A673 (cell line): Measurements from ENCODE around the gene MIPOL1. TPM values are rescaled to one million over a fixed set of nuclear protein-coding genes. Genes with fewer than 3 reads are reported as not detected.

ENCODE experiments used
- BruUV-seq: library from RNA; stranded (reverse); fragments of 400-500 nt; replicated peaks from 2 replicates; lab custom pipeline; 2021; lab: Mats Ljungman, UMichigan
- CTCF ChIA-PET: fragments of 300-600 bp; sonication (Branson Sonifier 250); formaldehyde crosslinking; loops from one replicate; lab custom pipeline; 2022; ENCODE audit warnings: antibody characterized with exemption; lab: Charles Lee
- POLR2A ChIA-PET: fragments of 300-600 bp; sonication (Branson Sonifier 250); formaldehyde crosslinking; loops from one replicate; lab custom pipeline; 2022; ENCODE audit warnings: antibody characterized with exemption; ENCODE audit not compliant: low non-redundant PET; lab: Charles Lee
- DNase-seq: peaks from one replicate; pipeline ENCODE4 v3.0.0-alpha.2; 2015; ENCODE audit warnings: low spot score
- H3K27ac ChIP-seq: fragments of 200-600 bp; sonication (generic); 2 replicates; pipeline ENCODE4 v1.5.1; 2016; ENCODE audit warnings: mixed run types, low read depth, mild to moderate bottlenecking, mixed read lengths, antibody characterized with exemption, low read length; ENCODE audit not compliant: poor library complexity, severe bottlenecking
- H3K27me3 ChIP-seq: fragments of 200-600 bp; sonication (generic); replicated peaks from 2 replicates; pipeline ENCODE4 v1.6.1; 2017; ENCODE audit warnings: mixed run types, low read depth, mild to moderate bottlenecking, mixed read lengths, antibody characterized with exemption, low read length; ENCODE audit not compliant: insufficient read depth, poor library complexity
- H3K36me3 ChIP-seq: fragments of 200-600 bp; sonication (generic); 2 replicates; pipeline ENCODE4 v1.6.1; 2016; ENCODE audit warnings: mixed run types, mild to moderate bottlenecking, mixed read lengths, antibody characterized with exemption, low read length; ENCODE audit not compliant: insufficient read depth, poor library complexity, severe bottlenecking
- H3K4me1 ChIP-seq: fragments of 200-600 bp; sonication (generic); 2 replicates; pipeline ENCODE4 v1.6.1; 2017; ENCODE audit warnings: mixed run types, mild to moderate bottlenecking, mixed read lengths, antibody characterized with exemption, low read length; ENCODE audit not compliant: insufficient read depth, poor library complexity, severe bottlenecking
- H3K4me3 ChIP-seq: fragments of 200-600 bp; sonication (generic); 2 replicates; pipeline ENCODE4 v1.5.1; 2016; ENCODE audit warnings: low read depth, mixed run types, mild to moderate bottlenecking, mixed read lengths, low read length; ENCODE audit not compliant: poor library complexity, severe bottlenecking
- H3K9me3 ChIP-seq: fragments of 200-600 bp; sonication (generic); 2 replicates; pipeline ENCODE4 v1.6.1; 2016; ENCODE audit warnings: mixed run types, low read depth, mild to moderate bottlenecking, mixed read lengths, antibody characterized with exemption, low read length; ENCODE audit not compliant: poor library complexity, severe bottlenecking
- EZH2 ChIP-seq: fragments of 200-600 bp; sonication (generic); IDR thresholded peaks from 2 replicates; pipeline ENCODE4 v1.6.1; 2017; ENCODE audit warnings: borderline replicate concordance, low read depth, mild to moderate bottlenecking, mixed read lengths, antibody characterized with exemption, low read length; ENCODE audit not compliant: poor library complexity, severe bottlenecking
- intact Hi-C: fragments of 100-400 bp; cut with micrococcal nuclease; formaldehyde crosslinking; loops from one replicate; pipeline ENCODE4 v1.10.0; 2022; ENCODE audit not compliant: unreplicated experiment
- total RNA-seq: library from RNA; stranded (reverse); gene quantifications from 2 replicates; pipeline ENCODE4 v1.2.3, GENCODE V29; 2021
- TF ChIP-seq, protein P1 (sequence below): fragments of 300-800, 200-600 bp; sonication (generic); conservative IDR thresholded peaks from 2 replicates; pipeline ENCODE4 v1.5.1; 2017; ENCODE audit warnings: low read depth, mild to moderate bottlenecking, antibody characterized with exemption, low read length, moderate library complexity, mixed read lengths

The MIPOL1 gene
- total RNA-seq, 1 experiment from 2014 or later, result 15.0 TPM

DNA sequence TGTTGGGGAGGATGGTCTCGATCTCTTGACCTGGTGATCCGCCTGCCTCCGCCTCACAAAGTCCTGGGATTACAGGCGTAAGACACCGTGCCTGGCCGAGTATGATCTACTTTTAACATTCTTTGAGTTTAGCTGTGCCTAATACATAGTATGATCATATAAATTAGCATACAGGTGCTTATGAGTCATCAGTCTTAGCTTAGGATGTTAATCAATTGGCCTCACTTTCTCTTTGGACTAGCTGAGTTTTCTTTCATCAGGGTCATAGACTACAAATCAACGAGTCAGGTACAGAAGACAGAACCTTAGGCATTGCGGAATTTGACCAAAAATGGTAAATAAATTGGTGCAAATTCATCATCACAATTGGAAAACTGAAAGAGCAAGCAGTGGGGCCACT lies 27.5 kb upstream of the MIPOL1 start:
- no TSS peak for BruUV-seq
- Histone ChIP-seq H3K4me3 (no peak overlapping the region), H3K27me3 (no peaks in the 10 kb centered on the region), H3K36me3 (no peaks in the 10 kb centered on the region), H3K27ac (no peak overlapping the region), H3K4me1 (peaks cover 9% of the 10 kb centered on the region), H3K9me3 (no peaks in the 10 kb centered on the region)
- ChIA-PET CTCF (no interaction called here), POLR2A (no interaction called here)
- DNase-seq, result no peak
- TF ChIP-seq EZH2, result no peak
- TF ChIP-seq, protein P1, sequence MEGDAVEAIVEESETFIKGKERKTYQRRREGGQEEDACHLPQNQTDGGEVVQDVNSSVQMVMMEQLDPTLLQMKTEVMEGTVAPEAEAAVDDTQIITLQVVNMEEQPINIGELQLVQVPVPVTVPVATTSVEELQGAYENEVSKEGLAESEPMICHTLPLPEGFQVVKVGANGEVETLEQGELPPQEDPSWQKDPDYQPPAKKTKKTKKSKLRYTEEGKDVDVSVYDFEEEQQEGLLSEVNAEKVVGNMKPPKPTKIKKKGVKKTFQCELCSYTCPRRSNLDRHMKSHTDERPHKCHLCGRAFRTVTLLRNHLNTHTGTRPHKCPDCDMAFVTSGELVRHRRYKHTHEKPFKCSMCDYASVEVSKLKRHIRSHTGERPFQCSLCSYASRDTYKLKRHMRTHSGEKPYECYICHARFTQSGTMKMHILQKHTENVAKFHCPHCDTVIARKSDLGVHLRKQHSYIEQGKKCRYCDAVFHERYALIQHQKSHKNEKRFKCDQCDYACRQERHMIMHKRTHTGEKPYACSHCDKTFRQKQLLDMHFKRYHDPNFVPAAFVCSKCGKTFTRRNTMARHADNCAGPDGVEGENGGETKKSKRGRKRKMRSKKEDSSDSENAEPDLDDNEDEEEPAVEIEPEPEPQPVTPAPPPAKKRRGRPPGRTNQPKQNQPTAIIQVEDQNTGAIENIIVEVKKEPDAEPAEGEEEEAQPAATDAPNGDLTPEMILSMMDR, result no peak
- intact Hi-C loops, result no loop called here

DNA sequence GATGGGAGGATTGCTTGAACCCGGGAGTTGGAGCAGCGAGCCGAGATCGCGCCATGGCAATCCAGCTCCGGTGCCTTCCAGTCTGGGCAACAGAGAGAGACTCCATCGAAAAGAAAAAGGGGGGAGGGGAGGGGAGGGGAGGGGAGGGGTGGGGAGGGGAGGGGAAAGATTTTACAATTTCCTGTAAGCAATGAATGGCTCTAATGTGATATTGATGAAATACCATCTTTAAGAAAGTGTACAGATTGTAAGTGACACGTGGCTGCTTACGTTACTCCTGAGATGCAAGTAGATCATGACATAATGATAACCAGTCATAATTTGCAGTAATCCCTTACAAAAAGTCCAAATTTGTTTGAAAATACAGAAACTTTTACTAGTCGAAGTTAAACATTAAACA lies 26.7 kb upstream of the MIPOL1 start:
- Histone ChIP-seq H3K27ac (no peak overlapping the region), H3K36me3 (no peaks in the 10 kb centered on the region), H3K9me3 (no peaks in the 10 kb centered on the region), H3K4me1 (peaks cover 9% of the 10 kb centered on the region), H3K4me3 (no peak overlapping the region), H3K27me3 (no peaks in the 10 kb centered on the region)
- BruUV-seq, result no TSS peak
- intact Hi-C loops, result no loop called here
- DNase-seq, result no peak
- ChIA-PET CTCF (no interaction called here), POLR2A (no interaction called here)
- TF ChIP-seq EZH2, result no peak
- TF ChIP-seq, protein P1, result no peak

DNA sequence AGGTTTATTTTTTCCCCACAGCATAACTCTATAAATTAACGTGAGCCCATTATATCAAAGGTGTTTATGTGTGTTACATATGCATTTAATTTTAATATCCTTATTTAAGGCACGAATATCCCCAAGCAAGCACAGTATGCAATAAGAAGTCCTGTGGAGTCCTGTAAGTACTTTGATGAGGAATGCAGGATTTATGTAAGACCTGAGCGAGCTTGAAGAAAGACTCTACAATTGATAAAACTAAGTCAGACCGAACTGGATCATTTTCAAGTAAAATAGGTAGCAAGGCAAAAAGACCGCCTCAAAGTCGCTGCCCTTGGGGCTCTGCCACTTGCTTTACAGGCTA lies 26.1 kb upstream of the MIPOL1 start:
- intact Hi-C loops, result no loop called here
- Histone ChIP-seq H3K27me3 (no peaks in the 10 kb centered on the region), H3K9me3 (no peaks in the 10 kb centered on the region), H3K4me3 (peak overlapping the region; percentile 66), H3K27ac (peak overlapping the region; percentile 94), H3K36me3 (no peaks in the 10 kb centered on the region), H3K4me1 (peaks cover 9% of the 10 kb centered on the region)
- no peak for TF ChIP-seq EZH2
- TF ChIP-seq, protein P1, result no peak
- CTCF ChIA-PET, result no interaction called here
- TSS peak; percentile 74 for BruUV-seq
- DNase-seq, result no peak
- POLR2A ChIA-PET, result interaction anchor here (0.6 kb wide), 1 partner anchor 26 kb away, joined by 4 read pairs; the partner anchor contains the start of gene MIPOL1
